Stomach (tissue), 4 donors: Measurements from ENCODE around the gene ADH4.

Experiments used
- EP300 ChIP-seq: sonication (generic); formaldehyde crosslinking; IDR thresholded peaks from one replicate; pipeline ENCODE4 v1.6.1; 2017; ENCODE audit warnings: antibody characterized with exemption
- POLR2A ChIP-seq, 4 donors: fragments of 450-650 bp; IDR thresholded peaks; one replicate each; pipeline ENCODE4 v1.6.1; 2016; ENCODE audit warnings: antibody characterized with exemption in 4 of 4, control low read depth in 2 of 4, mild to moderate bottlenecking in 1 of 4, moderate library complexity in 1 of 4
- POLR2AphosphoS5 ChIP-seq, 3 donors: sonication (generic); formaldehyde crosslinking; IDR thresholded peaks; one replicate each; pipeline ENCODE4 v1.6.1; 2016; ENCODE audit warnings: antibody characterized with exemption in 3 of 3
- TF ChIP-seq, protein P1 (sequence below), 7 experiments: fragments of 450-650 bp in 4 of 7; fragments of 200-600 bp in 3 of 7; sonication (generic) in 3 of 7; IDR thresholded peaks; one replicate each; pipeline ENCODE4 v1.5.1; 2016 to 2019; ENCODE audit warnings: antibody characterized with exemption in 7 of 7, control low read depth in 2 of 7, mild to moderate bottlenecking in 1 of 7

DNA sequence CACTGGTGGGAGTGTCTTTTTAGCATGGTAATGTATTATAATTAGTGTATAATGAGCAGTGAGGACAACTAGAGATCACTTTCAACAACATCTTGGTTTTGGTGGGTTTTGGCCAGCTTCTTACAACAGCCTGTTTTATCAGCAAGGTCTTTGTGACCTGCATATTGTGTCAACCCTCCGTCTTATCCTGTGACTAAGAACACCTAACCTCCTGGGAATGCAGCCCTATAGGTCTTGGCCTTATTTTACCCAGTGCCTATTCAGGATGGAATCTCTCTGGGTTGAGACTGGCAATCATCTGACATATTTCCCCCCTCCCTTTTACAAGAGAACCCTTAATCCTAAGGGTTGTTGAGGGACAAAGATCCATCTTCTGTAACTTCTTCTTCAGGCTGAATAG lies 21.9 kb upstream of the ADH4 start:
- TF ChIP-seq, protein P1, sequence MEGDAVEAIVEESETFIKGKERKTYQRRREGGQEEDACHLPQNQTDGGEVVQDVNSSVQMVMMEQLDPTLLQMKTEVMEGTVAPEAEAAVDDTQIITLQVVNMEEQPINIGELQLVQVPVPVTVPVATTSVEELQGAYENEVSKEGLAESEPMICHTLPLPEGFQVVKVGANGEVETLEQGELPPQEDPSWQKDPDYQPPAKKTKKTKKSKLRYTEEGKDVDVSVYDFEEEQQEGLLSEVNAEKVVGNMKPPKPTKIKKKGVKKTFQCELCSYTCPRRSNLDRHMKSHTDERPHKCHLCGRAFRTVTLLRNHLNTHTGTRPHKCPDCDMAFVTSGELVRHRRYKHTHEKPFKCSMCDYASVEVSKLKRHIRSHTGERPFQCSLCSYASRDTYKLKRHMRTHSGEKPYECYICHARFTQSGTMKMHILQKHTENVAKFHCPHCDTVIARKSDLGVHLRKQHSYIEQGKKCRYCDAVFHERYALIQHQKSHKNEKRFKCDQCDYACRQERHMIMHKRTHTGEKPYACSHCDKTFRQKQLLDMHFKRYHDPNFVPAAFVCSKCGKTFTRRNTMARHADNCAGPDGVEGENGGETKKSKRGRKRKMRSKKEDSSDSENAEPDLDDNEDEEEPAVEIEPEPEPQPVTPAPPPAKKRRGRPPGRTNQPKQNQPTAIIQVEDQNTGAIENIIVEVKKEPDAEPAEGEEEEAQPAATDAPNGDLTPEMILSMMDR (IDR thresholded peaks at IDR 0.05): no peak
- TF ChIP-seq EP300: no peak
- TF ChIP-seq POLR2AphosphoS5 (IDR thresholded peaks at IDR 0.05): no peak
- TF ChIP-seq POLR2A (IDR thresholded peaks at IDR 0.05): no peak
